Trophoblast cell (in vitro differentiated cells and primary cell): ENCODE results near the gene PPP1R3A.

Source experiments
- DNase-seq, 2 donors: peaks; one replicate each; pipeline ENCODE4 v3.0.0-alpha.2; 2016
- H2AFZ ChIP-seq: 2 replicates; pipeline ENCODE4 v1.6.1; 2013; ENCODE audit warnings: low read length, moderate library complexity, mild to moderate bottlenecking; ENCODE audit not compliant: insufficient read depth, poor library complexity
- H2AK5ac ChIP-seq: 2 replicates; pipeline ENCODE4 v1.6.1; 2013; ENCODE audit warnings: mild to moderate bottlenecking, low read length
- H2BK120ac ChIP-seq: 2 replicates; pipeline ENCODE4 v1.6.1; 2013; ENCODE audit warnings: low read length, mild to moderate bottlenecking, moderate library complexity; ENCODE audit not compliant: insufficient read depth, poor library complexity
- H2BK12ac ChIP-seq: 2 replicates; pipeline ENCODE4 v1.6.1; 2013; ENCODE audit warnings: mild to moderate bottlenecking, low read length, moderate library complexity
- H2BK5ac ChIP-seq: 2 replicates; pipeline ENCODE4 v1.6.1; 2013; ENCODE audit warnings: low read length, low read depth, moderate library complexity, mild to moderate bottlenecking; ENCODE audit not compliant: poor library complexity
- H3K14ac ChIP-seq: 2 replicates; pipeline ENCODE4 v1.6.1; 2013; ENCODE audit warnings: mild to moderate bottlenecking, low read length
- H3K18ac ChIP-seq: 2 replicates; pipeline ENCODE4 v1.6.1; 2013; ENCODE audit warnings: mild to moderate bottlenecking, low read length
- H3K23ac ChIP-seq: 2 replicates; pipeline ENCODE4 v1.6.1; 2013; ENCODE audit warnings: low read length
- H3K27ac ChIP-seq: 2 replicates; pipeline ENCODE4 v1.5.1; 2013; ENCODE audit warnings: low read depth, mild to moderate bottlenecking, inconsistent platforms, low read length, moderate library complexity
- H3K27me3 ChIP-seq: 2 replicates; pipeline ENCODE4 v1.6.1; 2013; ENCODE audit warnings: inconsistent platforms, mild to moderate bottlenecking, low read length, moderate library complexity; ENCODE audit not compliant: insufficient read depth
- H3K36me3 ChIP-seq, 2 experiments: 1 replicate in 1 of 2; 2 replicates in 1 of 2; pipeline ENCODE4 v1.6.1; 2013; ENCODE audit warnings: low read length in 2 of 2, mild to moderate bottlenecking in 2 of 2, moderate library complexity in 1 of 2; ENCODE audit not compliant: insufficient read depth in 2 of 2, control insufficient read depth in 1 of 2
- H3K4ac ChIP-seq: 2 replicates; pipeline ENCODE4 v1.6.1; 2013; ENCODE audit warnings: low read depth, mild to moderate bottlenecking, low read length, moderate library complexity
- H3K4me1 ChIP-seq, 2 experiments: 1 replicate in 1 of 2; 2 replicates in 1 of 2; pipeline ENCODE4 v1.6.1; 2013; ENCODE audit warnings: low read length in 2 of 2, mild to moderate bottlenecking in 2 of 2, moderate library complexity in 1 of 2; ENCODE audit not compliant: insufficient read depth in 2 of 2, control insufficient read depth in 1 of 2
- H3K4me2 ChIP-seq: 2 replicates; pipeline ENCODE4 v1.6.1; 2013; ENCODE audit warnings: inconsistent platforms, mild to moderate bottlenecking, low read length, moderate library complexity
- H3K4me3 ChIP-seq: 2 replicates; pipeline ENCODE4 v1.5.1; 2013; ENCODE audit warnings: mild to moderate bottlenecking, low read depth, low read length, inconsistent platforms
- H3K79me1 ChIP-seq: one replicate; pipeline ENCODE4 v1.6.1; 2013; ENCODE audit warnings: low read length
- H3K79me2 ChIP-seq: 2 replicates; pipeline ENCODE4 v1.6.1; 2013; ENCODE audit warnings: low read length, mild to moderate bottlenecking; ENCODE audit not compliant: control insufficient read depth, insufficient read depth, poor library complexity
- H3K9ac ChIP-seq: 2 replicates; pipeline ENCODE4 v1.6.1; 2013; ENCODE audit warnings: mild to moderate bottlenecking, low read length
- H3K9me3 ChIP-seq: 2 replicates; pipeline ENCODE4 v1.6.1; 2013; ENCODE audit warnings: low read depth, mild to moderate bottlenecking, control low read depth, inconsistent platforms, low read length; ENCODE audit not compliant: insufficient read depth
- H4K12ac ChIP-seq: 2 replicates; pipeline ENCODE4 v1.6.1; 2013; ENCODE audit warnings: low read depth, mild to moderate bottlenecking, low read length, moderate library complexity
- H4K8ac ChIP-seq: 2 replicates; pipeline ENCODE4 v1.6.1; 2013; ENCODE audit warnings: low read depth, mild to moderate bottlenecking, low read length, moderate library complexity
- H4K91ac ChIP-seq: one replicate; pipeline ENCODE4 v1.6.1; 2013; ENCODE audit warnings: low read depth, mild to moderate bottlenecking, low read length, moderate library complexity
- whole genome bisulfite sequencing: extraction: QIAGEN DNeasy Blood & Tissue Kit; methylation state at CpG from one replicate; pipeline ENCODE4 v1.1.7; 2013; ENCODE audit warnings: missing lambda C conversion rate; ENCODE audit not compliant: insufficient read length, insufficient coverage; ENCODE audit errors: extremely low coverage; 5-methylcytosine and 5-hydroxymethylcytosine counted together

PPP1R3A gene

GRCh38 chr7:113840954-113841353, 77.9 kb downstream of the PPP1R3A start:
- no peaks in the 10 kb centered on the region for H3K36me3 ChIP-seq
- H3K9ac ChIP-seq = no peak overlapping the region
- no peaks in the 10 kb centered on the region for H3K27me3 ChIP-seq
- no peak overlapping the region for H3K14ac ChIP-seq
- H3K9me3 ChIP-seq = no peaks in the 10 kb centered on the region
- H3K27ac ChIP-seq = no peak overlapping the region
- no peak overlapping the region for H2BK12ac ChIP-seq
- H4K12ac ChIP-seq = no peak overlapping the region
- no peak overlapping the region for H2BK120ac ChIP-seq
- no peak overlapping the region for H3K23ac ChIP-seq
- no peak overlapping the region for H3K4me2 ChIP-seq
- H2BK5ac ChIP-seq = no peak overlapping the region
- no peak overlapping the region for H3K4ac ChIP-seq
- no peak overlapping the region for H4K91ac ChIP-seq
- no peak overlapping the region for H2AFZ ChIP-seq
- no peak overlapping the region for H4K8ac ChIP-seq
- no peak overlapping the region for H3K18ac ChIP-seq
- no peak overlapping the region for H2AK5ac ChIP-seq
- H3K79me2 ChIP-seq = no peaks in the 10 kb centered on the region
- peaks cover 0 to 2% of the 10 kb centered on the region in 2 experiments for H3K4me1 ChIP-seq
- no peaks in the 10 kb centered on the region for H3K79me1 ChIP-seq
- DNase-seq = no peak
- WGBS = no CpG with 5 or more reads among the region's 3 CpGs
- H3K4me3 ChIP-seq = no peak overlapping the region

DNA sequence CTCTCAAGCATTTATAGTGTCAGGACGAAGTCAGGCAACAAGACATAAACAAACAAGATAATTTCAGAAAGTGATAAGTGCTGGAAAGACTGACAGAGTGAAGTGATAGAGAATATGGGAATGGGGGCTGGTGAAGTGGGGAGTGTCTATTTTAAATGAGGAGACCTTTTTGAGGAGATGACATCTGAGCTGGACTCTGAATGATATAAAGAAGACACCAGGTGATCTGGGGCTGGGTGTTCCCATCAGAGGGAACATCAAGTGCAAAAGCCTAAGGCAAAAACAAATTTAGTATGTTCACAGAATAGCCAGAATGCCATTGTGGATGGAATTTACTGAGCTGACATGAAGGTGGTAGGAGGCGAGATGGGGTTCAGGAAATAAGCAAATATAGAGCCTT, 83.4 kb downstream of the PPP1R3A start:
- Histone ChIP-seq H3K4me1 (no peaks in the 10 kb centered on the region), H2AFZ (no peak overlapping the region), H4K8ac (no peak overlapping the region), H2AK5ac (no peak overlapping the region), H4K12ac (no peak overlapping the region), H3K79me1 (no peaks in the 10 kb centered on the region), H2BK12ac (no peak overlapping the region), H3K18ac (no peak overlapping the region), H2BK5ac (no peak overlapping the region), H3K79me2 (no peaks in the 10 kb centered on the region), H3K36me3 (no peaks in the 10 kb centered on the region), H4K91ac (no peak overlapping the region), H3K27me3 (no peaks in the 10 kb centered on the region), H3K4me3 (no peak overlapping the region), H2BK120ac (no peak overlapping the region), H3K27ac (no peak overlapping the region), H3K4me2 (no peak overlapping the region), H3K4ac (no peak overlapping the region), H3K14ac (no peak overlapping the region), H3K9ac (no peak overlapping the region), H3K9me3 (no peaks in the 10 kb centered on the region), H3K23ac (no peak overlapping the region)
- no CpG with 5 or more reads among the region's 2 CpGs for WGBS
- no peak for DNase-seq

DNA sequence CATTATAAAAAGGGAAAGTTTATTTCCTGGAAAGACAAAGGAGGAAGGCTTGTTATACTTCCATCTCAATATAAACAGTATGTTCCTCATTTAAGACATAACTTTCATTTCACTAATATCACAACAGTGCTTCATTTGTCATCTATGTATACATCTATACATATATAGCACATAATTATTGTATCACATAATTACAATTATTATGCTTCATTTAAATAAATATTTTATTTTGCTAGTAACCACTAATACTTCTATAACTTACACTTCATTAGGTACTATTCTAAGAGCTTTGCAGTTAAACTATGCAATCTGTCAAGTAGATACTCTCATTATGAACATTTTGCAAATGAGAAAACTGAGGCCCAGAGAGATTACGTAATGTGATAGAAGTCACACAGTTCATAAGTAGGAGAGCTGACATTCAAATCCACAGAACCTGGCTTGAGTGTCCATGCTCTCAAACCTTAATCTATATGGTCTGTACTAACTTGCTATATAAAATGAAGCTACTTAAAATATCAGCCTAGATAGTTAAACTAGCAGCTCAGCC, 86.5 kb downstream of the PPP1R3A start:
- Histone ChIP-seq H3K14ac (no peak overlapping the region), H3K4me1 (no peaks in the 10 kb centered on the region), H3K4me2 (no peak overlapping the region), H4K91ac (no peak overlapping the region), H3K4me3 (no peak overlapping the region), H4K8ac (no peak overlapping the region), H3K9ac (no peak overlapping the region), H3K79me1 (no peaks in the 10 kb centered on the region), H3K23ac (no peak overlapping the region), H2BK5ac (no peak overlapping the region), H2BK12ac (no peak overlapping the region), H3K27ac (no peak overlapping the region), H3K27me3 (no peaks in the 10 kb centered on the region), H2AFZ (no peak overlapping the region), H2BK120ac (no peak overlapping the region), H3K4ac (no peak overlapping the region), H3K79me2 (no peaks in the 10 kb centered on the region), H4K12ac (no peak overlapping the region), H3K9me3 (no peaks in the 10 kb centered on the region), H3K36me3 (no peaks in the 10 kb centered on the region), H2AK5ac (no peak overlapping the region), H3K18ac (no peak overlapping the region)
- no peak for DNase-seq
- no CpG with 5 or more reads among the region's 1 CpG for WGBS

GRCh38 chr7:113831556-113831955, 87.3 kb downstream of the PPP1R3A start:
- no peak overlapping the region for H2BK5ac ChIP-seq
- H3K27me3 ChIP-seq = no peaks in the 10 kb centered on the region
- no CpG with 5 or more reads among the region's 1 CpG for WGBS
- no peaks in the 10 kb centered on the region for H3K79me1 ChIP-seq
- H3K18ac ChIP-seq = no peak overlapping the region
- H3K4ac ChIP-seq = no peak overlapping the region
- no peaks in the 10 kb centered on the region for H3K9me3 ChIP-seq
- H3K14ac ChIP-seq = no peak overlapping the region
- no peak overlapping the region for H2AFZ ChIP-seq
- H3K4me3 ChIP-seq = no peak overlapping the region
- no peak overlapping the region for H4K8ac ChIP-seq
- no peaks in the 10 kb centered on the region for H3K79me2 ChIP-seq
- H3K4me2 ChIP-seq = no peak overlapping the region
- H3K4me1 ChIP-seq = no peaks in the 10 kb centered on the region
- H3K36me3 ChIP-seq = no peaks in the 10 kb centered on the region
- H2BK120ac ChIP-seq = no peak overlapping the region
- H3K27ac ChIP-seq = no peak overlapping the region
- H4K12ac ChIP-seq = no peak overlapping the region
- H3K23ac ChIP-seq = no peak overlapping the region
- no peak overlapping the region for H2BK12ac ChIP-seq
- no peak overlapping the region for H2AK5ac ChIP-seq
- DNase-seq = no peak
- H3K9ac ChIP-seq = no peak overlapping the region
- H4K91ac ChIP-seq = no peak overlapping the region
